ENCODE data around the gene MPPED1. TPM values are rescaled to one million over a fixed set of nuclear protein-coding genes. Genes with fewer than 3 reads are reported as not detected.

The MPPED1 gene
- total RNA-seq, 1 donor from 2014 or later, result not detected

Other genes starting within 250 kb of the MPPED1 start
- 51.3 and 53.0 TPM in 2 replicates for gene TTLL12, start 224.9 kb upstream of the MPPED1 start, total RNA-seq
- 0.11 and 0.14 TPM in 2 replicates for gene SCUBE1, start 68.6 kb upstream of the MPPED1 start, total RNA-seq

Data from T-helper 2 cell treated with Interferon-gamma antibody and Interleukin-4, amounts not matched to agents 100 ng/mL and 5 ng/mL, for 36 hours (primary cell).